ENCODE measurements around the gene AFF1.

DNA sequence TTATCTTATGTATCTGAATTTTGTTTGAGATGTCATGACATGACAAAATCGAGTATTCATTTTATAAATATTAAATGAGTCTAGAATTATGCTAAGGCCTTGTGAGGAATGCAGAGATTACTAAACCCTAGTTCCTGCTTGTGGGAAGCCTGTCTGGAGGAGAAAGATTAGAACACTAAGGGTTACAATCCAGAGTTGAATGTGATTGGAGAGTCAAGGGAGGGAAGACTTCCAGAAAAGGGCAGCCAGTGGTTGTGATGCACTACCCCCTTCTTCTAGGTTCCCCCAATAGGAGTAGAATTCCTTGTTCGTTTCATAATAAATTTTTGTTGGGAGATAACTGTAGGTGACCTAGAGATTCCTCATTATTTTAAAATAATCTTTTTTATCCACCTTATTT lies 141.1 kb downstream of the AFF1 start:
- TF ChIP-seq SP1 (IDR thresholded peaks at IDR 0.05) (no peak), EGR1 (IDR thresholded peaks at IDR 0.05; ENCODE audit: low read depth in 2 of 2) (no peak), JUND (IDR thresholded peaks at IDR 0.05) (no peak), ZBTB33 (IDR thresholded peaks at IDR 0.05) (no peak), TAF1 (conservative IDR thresholded peaks at IDR 0.05) (no peak), MAX (IDR thresholded peaks at IDR 0.05) (no peak), GABPA (IDR thresholded peaks at IDR 0.05 in 1 of 2, conservative IDR thresholded peaks at IDR 0.05 in 1 of 2) (no peak), RAD21 (IDR thresholded peaks at IDR 0.05) (no peak), NR2F2 (IDR thresholded peaks at IDR 0.05) (no peak), YY1 (IDR thresholded peaks at IDR 0.05) (no peak), RXRA (IDR thresholded peaks at IDR 0.05) (no peak)
- TF ChIP-seq, protein P1, sequence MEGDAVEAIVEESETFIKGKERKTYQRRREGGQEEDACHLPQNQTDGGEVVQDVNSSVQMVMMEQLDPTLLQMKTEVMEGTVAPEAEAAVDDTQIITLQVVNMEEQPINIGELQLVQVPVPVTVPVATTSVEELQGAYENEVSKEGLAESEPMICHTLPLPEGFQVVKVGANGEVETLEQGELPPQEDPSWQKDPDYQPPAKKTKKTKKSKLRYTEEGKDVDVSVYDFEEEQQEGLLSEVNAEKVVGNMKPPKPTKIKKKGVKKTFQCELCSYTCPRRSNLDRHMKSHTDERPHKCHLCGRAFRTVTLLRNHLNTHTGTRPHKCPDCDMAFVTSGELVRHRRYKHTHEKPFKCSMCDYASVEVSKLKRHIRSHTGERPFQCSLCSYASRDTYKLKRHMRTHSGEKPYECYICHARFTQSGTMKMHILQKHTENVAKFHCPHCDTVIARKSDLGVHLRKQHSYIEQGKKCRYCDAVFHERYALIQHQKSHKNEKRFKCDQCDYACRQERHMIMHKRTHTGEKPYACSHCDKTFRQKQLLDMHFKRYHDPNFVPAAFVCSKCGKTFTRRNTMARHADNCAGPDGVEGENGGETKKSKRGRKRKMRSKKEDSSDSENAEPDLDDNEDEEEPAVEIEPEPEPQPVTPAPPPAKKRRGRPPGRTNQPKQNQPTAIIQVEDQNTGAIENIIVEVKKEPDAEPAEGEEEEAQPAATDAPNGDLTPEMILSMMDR (IDR thresholded peaks at IDR 0.05; ENCODE audit: low read depth, low read length, missing input control): no peak
- TF ChIP-seq, protein P2, sequence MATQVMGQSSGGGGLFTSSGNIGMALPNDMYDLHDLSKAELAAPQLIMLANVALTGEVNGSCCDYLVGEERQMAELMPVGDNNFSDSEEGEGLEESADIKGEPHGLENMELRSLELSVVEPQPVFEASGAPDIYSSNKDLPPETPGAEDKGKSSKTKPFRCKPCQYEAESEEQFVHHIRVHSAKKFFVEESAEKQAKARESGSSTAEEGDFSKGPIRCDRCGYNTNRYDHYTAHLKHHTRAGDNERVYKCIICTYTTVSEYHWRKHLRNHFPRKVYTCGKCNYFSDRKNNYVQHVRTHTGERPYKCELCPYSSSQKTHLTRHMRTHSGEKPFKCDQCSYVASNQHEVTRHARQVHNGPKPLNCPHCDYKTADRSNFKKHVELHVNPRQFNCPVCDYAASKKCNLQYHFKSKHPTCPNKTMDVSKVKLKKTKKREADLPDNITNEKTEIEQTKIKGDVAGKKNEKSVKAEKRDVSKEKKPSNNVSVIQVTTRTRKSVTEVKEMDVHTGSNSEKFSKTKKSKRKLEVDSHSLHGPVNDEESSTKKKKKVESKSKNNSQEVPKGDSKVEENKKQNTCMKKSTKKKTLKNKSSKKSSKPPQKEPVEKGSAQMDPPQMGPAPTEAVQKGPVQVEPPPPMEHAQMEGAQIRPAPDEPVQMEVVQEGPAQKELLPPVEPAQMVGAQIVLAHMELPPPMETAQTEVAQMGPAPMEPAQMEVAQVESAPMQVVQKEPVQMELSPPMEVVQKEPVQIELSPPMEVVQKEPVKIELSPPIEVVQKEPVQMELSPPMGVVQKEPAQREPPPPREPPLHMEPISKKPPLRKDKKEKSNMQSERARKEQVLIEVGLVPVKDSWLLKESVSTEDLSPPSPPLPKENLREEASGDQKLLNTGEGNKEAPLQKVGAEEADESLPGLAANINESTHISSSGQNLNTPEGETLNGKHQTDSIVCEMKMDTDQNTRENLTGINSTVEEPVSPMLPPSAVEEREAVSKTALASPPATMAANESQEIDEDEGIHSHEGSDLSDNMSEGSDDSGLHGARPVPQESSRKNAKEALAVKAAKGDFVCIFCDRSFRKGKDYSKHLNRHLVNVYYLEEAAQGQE (IDR thresholded peaks at IDR 0.05): no peak
- TF ChIP-seq, protein P3, sequence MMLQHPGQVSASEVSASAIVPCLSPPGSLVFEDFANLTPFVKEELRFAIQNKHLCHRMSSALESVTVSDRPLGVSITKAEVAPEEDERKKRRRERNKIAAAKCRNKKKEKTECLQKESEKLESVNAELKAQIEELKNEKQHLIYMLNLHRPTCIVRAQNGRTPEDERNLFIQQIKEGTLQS (IDR thresholded peaks at IDR 0.05): no peak

Measured in liver (tissue), 3 donors.